Measurements from ENCODE around the gene ADAP1. TPM values are rescaled to one million over a fixed set of nuclear protein-coding genes. Genes with fewer than 3 reads are reported as not detected.

ADAP1 gene
- polyA plus RNA-seq, 3 donors = 49.1 to 117 (median 72.2) TPM

DNA sequence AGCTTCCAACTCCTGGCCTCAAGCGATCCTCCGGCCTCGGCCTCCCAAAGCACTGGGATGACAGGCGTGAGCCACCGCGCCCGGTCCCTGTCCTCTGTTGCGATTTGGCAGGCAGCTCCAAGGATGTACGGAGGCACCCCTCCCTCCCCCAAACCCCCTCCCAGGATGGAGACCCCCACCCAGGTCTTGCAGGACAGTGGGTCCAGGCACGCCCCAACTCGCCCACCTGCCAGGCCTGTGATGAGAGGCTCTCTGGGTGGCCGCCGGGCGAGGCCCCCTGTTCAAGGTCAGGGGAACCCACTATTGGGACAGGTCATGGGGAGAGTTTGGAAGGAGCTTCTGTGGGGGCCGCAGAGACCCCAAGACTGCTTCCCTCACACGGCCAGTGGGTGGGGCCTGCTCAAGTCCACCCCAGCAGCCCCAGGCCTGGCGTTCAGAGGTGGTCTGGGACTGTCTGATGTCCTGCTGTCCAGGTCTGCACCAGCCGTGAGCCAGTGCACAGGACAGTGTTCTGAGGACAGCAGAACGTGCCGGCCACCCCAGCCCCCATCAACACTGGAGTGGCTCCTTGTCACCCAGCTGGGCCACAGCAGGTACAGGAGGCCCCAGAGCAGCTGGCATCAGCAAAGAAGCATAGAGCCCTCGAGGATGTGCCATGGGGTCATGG is 2.5 kb downstream of the ADAP1 start:
- peak overlapping the region; percentile 85 for H3K4me2 ChIP-seq (replicated peaks; ENCODE audit: extremely low read depth, low read length, poor library complexity, severe bottlenecking)
- H4K20me1 ChIP-seq (ENCODE audit: insufficient read depth, low read length) = peaks cover 65% of the 10 kb centered on the region
- intact Hi-C loops (cut with micrococcal nuclease) = no loop called here
- DNase-seq = no peak
- Mint-ChIP-seq H3K4me3 (peak overlapping the region; percentile 30 to 39), H3K27me3 (ENCODE audit: low read depth in 3 of 3) (peaks cover 0 to 4% (median 1%) of the 10 kb centered on the region in 3 donors), H3K9me3 (no peaks in the 10 kb centered on the region), H3K36me3 (peaks cover 25 to 54% of the 10 kb centered on the region in 2 donors), H3K27ac (peak overlapping the region in 5 of 7 donors; percentile 40 to 85 (median 76)), H3K4me1 (peaks cover 56% of the 10 kb centered on the region)
- H3K36me3 ChIP-seq (replicated peaks in 1 of 2; ENCODE audit: control insufficient read depth in 1 of 2, insufficient read depth in 2 of 2, low read length in 2 of 2) = peaks cover 12 to 21% of the 10 kb centered on the region in 2 donors
- peak overlapping the region in 1 of 3 experiments; percentile 92 for H3K4me3 ChIP-seq (replicated peaks in 1 of 3; ENCODE audit: low read depth in 2 of 3, low read length in 3 of 3)
- H3K79me2 ChIP-seq (ENCODE audit: insufficient read depth, low read length) = peaks cover 76% of the 10 kb centered on the region
- TF ChIP-seq, protein P1, sequence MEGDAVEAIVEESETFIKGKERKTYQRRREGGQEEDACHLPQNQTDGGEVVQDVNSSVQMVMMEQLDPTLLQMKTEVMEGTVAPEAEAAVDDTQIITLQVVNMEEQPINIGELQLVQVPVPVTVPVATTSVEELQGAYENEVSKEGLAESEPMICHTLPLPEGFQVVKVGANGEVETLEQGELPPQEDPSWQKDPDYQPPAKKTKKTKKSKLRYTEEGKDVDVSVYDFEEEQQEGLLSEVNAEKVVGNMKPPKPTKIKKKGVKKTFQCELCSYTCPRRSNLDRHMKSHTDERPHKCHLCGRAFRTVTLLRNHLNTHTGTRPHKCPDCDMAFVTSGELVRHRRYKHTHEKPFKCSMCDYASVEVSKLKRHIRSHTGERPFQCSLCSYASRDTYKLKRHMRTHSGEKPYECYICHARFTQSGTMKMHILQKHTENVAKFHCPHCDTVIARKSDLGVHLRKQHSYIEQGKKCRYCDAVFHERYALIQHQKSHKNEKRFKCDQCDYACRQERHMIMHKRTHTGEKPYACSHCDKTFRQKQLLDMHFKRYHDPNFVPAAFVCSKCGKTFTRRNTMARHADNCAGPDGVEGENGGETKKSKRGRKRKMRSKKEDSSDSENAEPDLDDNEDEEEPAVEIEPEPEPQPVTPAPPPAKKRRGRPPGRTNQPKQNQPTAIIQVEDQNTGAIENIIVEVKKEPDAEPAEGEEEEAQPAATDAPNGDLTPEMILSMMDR (IDR thresholded peaks at IDR 0.05) = no peak
- WGBS (ENCODE audit: insufficient coverage) = 100% methylated on average over 13 of the region's 21 CpGs
- peaks cover 60 to 71% of the 10 kb centered on the region in 2 donors for H3K4me1 ChIP-seq (ENCODE audit: control insufficient read depth in 1 of 2, insufficient read depth in 2 of 2, low read length in 2 of 2)
- H3K9ac ChIP-seq (ENCODE audit: insufficient read depth, low read length, poor library complexity, severe bottlenecking) = no peak overlapping the region
- H2AFZ ChIP-seq (ENCODE audit: insufficient read depth, low read depth, low read length, poor library complexity, severe bottlenecking) = no peak overlapping the region
- H3K9me3 ChIP-seq (replicated peaks in 1 of 2; ENCODE audit: control insufficient read depth in 1 of 2, insufficient read depth in 1 of 2, low read length in 2 of 2) = no peaks in the 10 kb centered on the region
- H3K27me3 ChIP-seq (ENCODE audit: control insufficient read depth in 2 of 2, insufficient read depth in 2 of 2, low read length in 2 of 2) = no peaks in the 10 kb centered on the region
- peak overlapping the region in 1 of 2 donors; percentile 98 for H3K27ac ChIP-seq (ENCODE audit: low read depth in 1 of 2, low read length in 2 of 2)

DNA sequence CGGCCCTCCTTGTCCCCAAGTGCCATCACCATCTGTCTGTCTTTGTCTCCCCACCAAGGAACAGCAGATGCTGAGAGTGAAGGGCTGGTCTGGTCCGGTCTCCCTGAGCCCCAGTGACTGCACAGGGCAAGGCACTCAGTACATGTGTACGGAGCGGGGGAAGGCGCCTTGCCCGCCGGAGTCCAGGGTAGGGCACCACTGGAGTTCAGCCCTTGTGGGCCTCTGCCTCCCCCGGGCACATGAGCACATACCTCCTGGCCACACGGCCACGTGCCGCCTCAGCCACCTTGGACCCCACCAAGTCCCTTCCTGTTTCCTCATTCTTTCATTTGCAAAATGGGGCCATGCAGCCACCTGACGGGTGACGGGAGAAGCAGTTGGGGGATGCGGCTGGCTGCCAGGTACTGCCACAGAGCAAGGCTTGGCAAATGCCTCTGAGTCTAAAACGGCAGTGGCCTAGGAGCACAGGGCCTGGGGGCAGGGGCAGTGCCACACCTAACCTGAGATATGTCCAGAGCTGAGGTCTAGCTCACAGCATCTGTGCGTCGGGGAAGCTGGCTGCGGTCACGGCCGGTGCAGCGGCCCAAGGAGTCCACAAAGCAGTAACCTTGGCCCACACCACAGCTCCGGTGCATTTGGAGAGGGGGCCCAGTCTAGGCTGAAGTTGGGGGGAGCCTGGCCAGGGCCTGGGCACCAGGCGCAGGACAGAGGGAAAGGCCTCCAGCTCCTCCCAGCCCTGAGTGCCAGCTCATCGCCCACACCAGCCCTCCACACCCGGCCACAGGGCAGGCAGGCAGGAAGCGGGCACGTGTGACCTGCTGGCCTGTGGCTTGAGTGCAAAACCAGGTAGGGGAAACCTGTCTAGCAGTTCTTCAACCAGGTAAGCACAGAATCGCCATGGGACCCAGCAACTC is 5.2 kb downstream of the ADAP1 start:
- peaks cover 27% of the 10 kb centered on the region in 2 donors for H3K36me3 ChIP-seq (replicated peaks in 1 of 2; ENCODE audit: control insufficient read depth in 1 of 2, insufficient read depth in 2 of 2, low read length in 2 of 2)
- no peak for DNase-seq
- peaks cover 92% of the 10 kb centered on the region for H4K20me1 ChIP-seq (ENCODE audit: insufficient read depth, low read length)
- H3K27ac ChIP-seq (ENCODE audit: low read depth in 1 of 2, low read length in 2 of 2) = peak overlapping the region in 1 of 2 donors; percentile 53
- TF ChIP-seq, protein P1 (IDR thresholded peaks at IDR 0.05) = no peak
- H3K79me2 ChIP-seq (ENCODE audit: insufficient read depth, low read length) = peaks cover 98% of the 10 kb centered on the region
- H3K27me3 Mint-ChIP-seq (ENCODE audit: low read depth in 3 of 3) = peaks cover 0 to 4% (median 1%) of the 10 kb centered on the region in 3 donors
- H3K4me2 ChIP-seq (replicated peaks; ENCODE audit: extremely low read depth, low read length, poor library complexity, severe bottlenecking) = no peak overlapping the region
- intact Hi-C loops (cut with micrococcal nuclease) = no loop called here
- H3K4me1 Mint-ChIP-seq = peaks cover 47% of the 10 kb centered on the region
- H3K9me3 ChIP-seq (replicated peaks in 1 of 2; ENCODE audit: control insufficient read depth in 1 of 2, insufficient read depth in 1 of 2, low read length in 2 of 2) = no peaks in the 10 kb centered on the region
- peaks cover 28 to 66% of the 10 kb centered on the region in 2 donors for H3K36me3 Mint-ChIP-seq
- peaks cover 40 to 46% of the 10 kb centered on the region in 2 donors for H3K4me1 ChIP-seq (ENCODE audit: control insufficient read depth in 1 of 2, insufficient read depth in 2 of 2, low read length in 2 of 2)
- no peaks in the 10 kb centered on the region for H3K27me3 ChIP-seq (ENCODE audit: control insufficient read depth in 2 of 2, insufficient read depth in 2 of 2, low read length in 2 of 2)
- H3K9ac ChIP-seq (ENCODE audit: insufficient read depth, low read length, poor library complexity, severe bottlenecking) = no peak overlapping the region
- 74% methylated on average over 27 of the region's 28 CpGs for WGBS (ENCODE audit: insufficient coverage)
- no peak overlapping the region for H3K4me3 Mint-ChIP-seq
- H2AFZ ChIP-seq (ENCODE audit: insufficient read depth, low read depth, low read length, poor library complexity, severe bottlenecking) = no peak overlapping the region
- peak overlapping the region in 6 of 7 donors; percentile 31 to 87 (median 62) for H3K27ac Mint-ChIP-seq
- no peaks in the 10 kb centered on the region for H3K9me3 Mint-ChIP-seq
- no peak overlapping the region for H3K4me3 ChIP-seq (replicated peaks in 1 of 3; ENCODE audit: low read depth in 2 of 3, low read length in 3 of 3)
